ENCODE results near the gene PSMB5. TPM values are rescaled to one million over a fixed set of nuclear protein-coding genes. Genes with fewer than 3 reads are reported as not detected.

PSMB5 gene
- total RNA-seq, result 115 TPM

DNA sequence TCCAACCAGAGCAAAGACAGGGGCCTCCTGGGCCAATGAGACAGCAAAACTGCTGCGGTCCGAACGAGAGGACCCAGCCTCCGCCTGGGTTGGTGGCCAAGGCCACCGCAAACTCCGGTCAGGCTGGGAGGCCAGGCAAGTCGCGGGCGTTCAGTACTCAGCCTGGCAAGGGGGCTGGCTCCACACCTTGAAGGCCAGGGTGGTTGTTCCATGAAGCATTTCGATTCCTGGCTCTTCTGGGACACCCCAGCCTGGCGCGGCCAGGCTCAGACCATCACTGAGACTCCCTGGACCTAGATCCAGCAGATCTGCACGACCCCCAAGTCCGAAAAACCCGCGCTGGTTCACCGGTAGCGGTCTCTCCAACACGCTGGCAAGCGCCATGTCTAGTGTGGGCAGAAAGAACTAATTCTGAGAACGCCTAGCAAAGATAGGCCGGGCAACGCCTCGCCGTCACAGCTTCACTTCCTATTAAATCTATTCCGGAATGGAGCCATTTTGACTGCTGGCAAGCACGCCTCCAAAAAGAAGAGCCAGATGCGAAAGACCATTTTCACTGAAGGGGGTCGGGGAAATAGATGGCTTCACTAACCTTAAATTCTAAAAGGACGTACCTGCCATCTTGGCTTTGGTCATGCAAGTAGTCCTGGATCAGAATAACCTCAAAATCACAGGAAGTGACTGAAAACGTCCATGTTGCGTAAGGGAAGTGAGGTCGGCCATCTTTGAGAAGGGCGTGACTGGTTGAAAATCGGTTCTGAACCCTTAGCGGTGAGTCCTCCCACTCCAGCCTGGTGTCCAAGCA is at the start of gene PSMB5:
PSMB5 (minus strand) TSS at position 403 of the 805 bp plus-strand sequence; CDS start at position 384, 19 bp downstream.
- no peak for DNase-seq

- DNase-seq, result no peak
These were observed 45.8 kb upstream of the PSMB5 start for GRCh38 chr14:23080474-23080873.

GRCh38 chr14:23079716-23080115 is 45.0 kb upstream of the PSMB5 start:
- no peak for DNase-seq

GRCh38 chr14:23078692-23079116 is 44.0 kb upstream of the PSMB5 start:
- DNase-seq, result no peak

GRCh38 chr14:23077962-23078361 is 43.3 kb upstream of the PSMB5 start:
- no peak for DNase-seq

GRCh38 chr14:23076785-23077408 is 42.2 kb upstream of the PSMB5 start:
- DNase-seq, result no peak

GRCh38 chr14:23074906-23075305 is 40.2 kb upstream of the PSMB5 start:
- DNase-seq, result no peak

DNA sequence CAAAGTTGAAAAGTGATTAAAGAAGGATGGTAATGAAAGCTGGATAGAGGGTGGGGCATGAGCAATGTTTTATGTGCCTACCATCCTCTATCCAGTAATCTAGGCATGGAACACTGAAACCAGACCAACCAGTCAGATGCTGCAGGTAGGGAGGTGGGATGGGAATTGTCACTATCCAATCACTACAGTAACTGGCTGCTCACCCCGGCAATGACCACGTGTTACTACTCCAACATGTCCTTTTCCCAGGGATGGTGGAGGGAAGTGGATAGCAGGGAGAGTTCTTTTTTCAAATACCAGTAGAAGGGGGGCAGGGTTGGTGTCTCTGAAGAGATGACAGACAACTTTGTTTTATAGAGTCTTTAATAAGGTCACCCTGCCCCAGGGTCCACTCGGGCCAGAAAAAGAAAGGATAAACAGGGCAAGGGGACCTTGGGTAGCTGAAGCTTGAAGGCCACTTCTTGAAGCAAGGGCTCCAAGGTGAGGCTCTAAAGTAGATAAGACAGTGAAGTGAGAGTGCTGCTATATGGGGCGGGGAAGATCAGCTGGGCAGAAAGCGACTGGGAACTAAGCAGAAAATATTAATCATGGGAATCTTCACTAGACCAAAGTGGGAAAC is 37.3 kb upstream of the PSMB5 start:
- no peak for DNase-seq

- DNase-seq, result no peak
These were observed 36.7 kb upstream of the PSMB5 start for GRCh38 chr14:23071244-23071920.

DNA sequence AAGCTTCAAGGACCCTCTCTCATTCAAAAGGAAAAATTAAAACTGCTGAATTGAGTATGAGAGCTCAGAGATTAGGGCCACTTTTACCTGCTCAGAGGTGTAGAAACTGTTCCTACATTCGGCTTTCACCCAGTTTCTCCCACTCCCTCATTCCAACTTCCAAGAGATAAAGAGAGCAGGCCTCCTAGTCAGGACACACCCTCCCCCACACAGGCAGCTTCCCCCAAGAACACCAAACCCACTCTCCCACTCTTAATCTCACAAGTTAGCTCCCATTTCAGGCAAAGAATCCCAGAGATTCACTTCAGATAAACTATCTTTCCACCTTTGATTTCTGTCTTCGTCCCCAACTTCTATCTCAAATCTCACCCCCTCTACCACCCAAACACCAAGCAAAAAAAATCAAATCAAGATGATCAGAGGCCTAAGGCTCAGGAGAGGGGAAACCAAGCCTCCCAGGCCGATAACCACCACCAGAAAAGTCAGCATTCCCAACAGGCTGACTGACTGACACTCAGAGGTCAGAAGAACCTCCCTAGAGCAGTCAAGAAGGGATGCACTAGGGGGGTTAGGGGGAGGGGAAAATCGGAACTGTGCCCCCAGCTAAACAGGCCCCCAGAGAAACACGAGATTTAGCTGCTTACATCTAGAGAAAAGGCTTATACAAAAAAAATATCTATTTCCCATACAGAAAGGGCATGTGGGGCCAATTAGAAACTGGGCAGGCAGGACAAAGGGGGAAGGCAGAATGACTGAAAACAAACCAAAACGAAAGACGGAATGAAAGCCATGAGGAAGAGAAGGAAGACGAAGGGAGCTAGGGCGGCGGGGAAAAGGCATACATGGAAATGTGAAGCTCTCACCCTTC is 35.8 kb upstream of the PSMB5 start:
- DNase-seq, result no peak

GRCh38 chr14:23069413-23069806 is 34.7 kb upstream of the PSMB5 start:
- no peak for DNase-seq

DNA sequence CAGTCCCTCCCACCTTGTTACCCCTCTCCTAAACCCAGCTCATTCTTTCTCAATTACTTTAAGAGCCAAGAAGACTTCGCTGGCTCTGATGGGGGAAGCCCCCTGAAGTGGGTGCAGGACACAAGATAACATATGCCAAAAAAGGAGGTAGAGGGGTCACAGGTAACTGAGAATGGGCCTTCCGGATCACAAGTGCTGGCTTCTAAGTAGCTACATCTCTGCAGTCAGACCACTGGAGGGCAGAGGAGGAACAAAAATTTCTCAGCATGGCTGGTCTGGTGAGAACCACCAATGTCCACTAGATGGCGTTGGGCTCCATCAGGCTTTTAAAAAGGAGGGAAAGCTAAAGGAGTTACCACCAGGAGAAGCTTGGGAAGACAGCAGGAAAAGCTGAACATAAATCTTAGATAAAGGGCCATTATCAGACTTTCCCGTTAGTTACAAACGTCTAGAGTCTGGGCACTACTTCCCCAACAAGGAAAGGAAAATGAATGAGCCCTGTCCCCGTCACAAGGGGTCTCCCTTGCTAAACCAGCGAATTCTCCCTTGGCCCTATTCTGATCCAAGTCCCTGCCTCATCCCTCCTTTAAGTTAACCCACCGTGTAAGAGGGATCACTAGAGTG is 34.2 kb upstream of the PSMB5 start:
- no peak for DNase-seq

DNA sequence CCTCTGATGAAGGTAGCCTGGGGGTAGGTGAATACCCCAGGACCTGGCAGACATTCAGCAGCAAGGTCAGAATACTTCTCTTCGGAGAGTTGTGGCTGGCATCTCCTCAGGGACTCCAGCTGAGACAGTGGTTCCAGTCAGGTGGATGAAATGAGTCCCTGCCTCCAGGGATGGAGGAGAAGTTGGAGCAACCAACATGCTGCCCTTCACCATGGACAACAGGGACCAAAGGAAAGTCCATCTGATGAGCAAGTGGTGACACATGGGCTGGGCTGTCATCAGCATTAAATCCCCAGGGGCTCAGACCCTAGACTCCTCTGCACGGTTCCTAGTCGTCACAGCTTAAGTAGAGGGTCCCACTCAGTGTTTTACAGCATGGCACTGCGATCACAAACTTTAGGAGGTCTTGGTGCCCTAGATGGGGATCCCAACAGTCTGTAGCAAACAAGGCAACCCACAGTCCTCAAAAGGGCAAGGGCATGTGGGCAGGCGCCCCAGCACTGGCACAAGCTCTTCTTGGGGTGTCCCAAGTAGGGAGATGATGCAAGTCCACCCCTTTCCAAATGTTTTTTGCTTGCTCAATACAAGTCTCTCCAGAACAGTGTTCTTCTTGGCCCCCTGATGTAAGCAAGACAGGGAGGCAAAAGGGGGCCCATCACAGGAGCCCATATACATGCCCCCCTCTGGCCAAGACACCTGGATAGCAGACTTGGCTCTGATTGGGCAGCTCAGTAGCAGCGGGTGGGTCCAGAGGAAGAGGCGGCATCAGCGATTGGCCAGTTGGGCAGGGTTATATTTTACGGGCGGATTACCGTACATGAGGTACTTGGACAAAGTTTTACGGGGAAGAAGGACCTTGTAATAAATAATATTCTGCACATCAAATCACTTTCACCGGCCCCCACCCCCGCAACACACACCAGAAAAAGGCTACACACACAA is 33.4 kb upstream of the PSMB5 start:
- no peak for DNase-seq

GRCh38 chr14:23066855-23067744 is 32.4 kb upstream of the PSMB5 start:
- no peak for DNase-seq

DNA sequence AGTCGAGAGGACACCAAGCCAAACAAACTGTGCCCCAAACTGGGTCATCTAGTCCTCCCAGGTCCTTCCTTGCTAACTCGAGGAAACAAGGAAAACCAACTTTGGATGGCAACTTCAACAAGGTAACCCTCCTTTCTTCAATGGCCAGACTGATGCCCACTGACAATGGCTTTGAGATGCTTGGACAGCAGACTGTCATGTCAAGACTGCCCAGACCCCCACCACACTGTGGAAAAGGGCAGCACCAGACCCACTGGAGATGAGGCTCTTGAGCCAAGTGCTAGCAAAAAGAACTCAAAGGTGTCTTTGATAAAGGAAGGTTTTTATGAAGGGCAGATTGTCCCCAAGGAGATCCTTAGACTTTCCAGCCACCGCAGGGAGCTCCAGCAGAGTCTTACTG is 31.7 kb upstream of the PSMB5 start:
- no peak for DNase-seq

- no peak for DNase-seq
These were observed 28.9 kb upstream of the PSMB5 start for GRCh38 chr14:23063601-23064000.

DNA sequence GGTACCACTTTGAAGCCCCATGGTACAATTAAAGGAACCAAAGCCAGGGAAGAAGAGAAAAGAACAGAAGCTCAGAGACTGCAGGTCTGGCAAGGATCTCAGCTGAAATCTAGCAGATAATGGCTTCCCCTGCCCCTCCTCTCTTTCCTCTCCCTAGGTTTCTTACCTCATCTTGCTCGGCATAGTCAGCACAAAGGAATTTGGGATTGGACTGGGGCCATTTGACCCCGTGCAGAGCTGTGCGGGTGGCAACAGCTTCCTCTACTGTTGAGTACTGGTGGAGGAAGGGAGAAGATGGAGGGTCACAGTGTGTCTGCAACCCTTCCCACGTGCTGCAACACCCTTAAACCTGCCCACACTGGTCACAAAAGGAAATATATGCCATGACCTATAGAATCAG is 27.3 kb upstream of the PSMB5 start:
- DNase-seq, result no peak

DNA sequence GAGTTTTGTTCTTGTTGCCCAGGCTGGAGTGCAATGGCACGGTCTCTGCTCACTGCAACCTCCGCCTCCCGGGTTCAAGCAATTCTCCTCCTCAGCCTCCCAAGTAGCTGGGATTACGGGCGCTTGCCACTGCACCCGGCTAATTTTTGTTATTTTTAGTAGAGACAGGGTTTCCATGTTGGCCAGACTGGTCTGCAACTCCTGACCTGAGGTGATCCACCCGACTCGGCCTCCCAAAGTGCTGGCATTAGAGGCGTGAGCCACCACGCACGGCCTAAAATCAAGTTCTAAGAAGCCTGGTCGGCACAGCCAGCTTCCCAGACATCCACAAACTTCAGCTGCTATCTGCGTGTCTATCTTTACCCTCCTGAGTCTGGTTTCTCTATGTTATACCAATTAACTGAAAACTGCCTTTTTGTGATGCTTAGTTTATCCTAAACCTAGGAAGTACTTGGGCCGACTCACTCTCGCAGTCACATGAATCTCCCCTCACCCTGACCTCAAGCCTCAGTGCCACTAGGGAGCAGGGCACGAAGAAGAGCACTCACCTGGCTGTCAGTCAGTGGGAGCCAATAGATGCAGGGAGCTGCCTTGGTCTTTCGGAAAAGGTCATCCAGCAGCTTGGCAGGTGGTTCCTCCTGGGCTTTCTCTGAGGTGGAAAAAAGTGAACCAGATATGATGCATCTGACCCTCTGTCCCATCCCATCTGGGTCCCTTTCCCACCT is 26.0 kb upstream of the PSMB5 start:
- DNase-seq, result no peak
